HG03520 (cell line): Measurements from ENCODE around the gene JMJD4.
"Not testable (repeated sequence)": the region's sequence is repeated elsewhere in the genome, so short reads cannot be mapped to it uniquely, and the experiment has no call there.

Experiments
- ATAC-seq: cut with Tn5 transposase; IDR thresholded peaks from one replicate; pipeline ENCODE4 v1.9.1; 2021; ENCODE audit warnings: mild to moderate bottlenecking, moderate library complexity; ENCODE audit not compliant: unreplicated experiment

The JMJD4 gene

GRCh38 chr1:227707846-227708245 lies 27.3 kb downstream of the JMJD4 start:
- no peak for ATAC-seq

- ATAC-seq = not testable (repeated sequence)
These were observed 33.5 kb downstream of the JMJD4 start for GRCh38 chr1:227701631-227702030.

- ATAC-seq = no peak
These were observed 37.7 kb downstream of the JMJD4 start for GRCh38 chr1:227697321-227697864.

GRCh38 chr1:227685807-227686206 lies 49.3 kb downstream of the JMJD4 start:
- no peak for ATAC-seq
